NCI-H510A (cell line): ENCODE data around the gene ANKRD13A.
"Not testable (repeated sequence)": the region's sequence is repeated elsewhere in the genome, so short reads cannot be mapped to it uniquely, and the experiment has no call there.

ENCODE experiments used
- DNase-seq: peaks from one replicate; lab custom pipeline; 2025; lab: John Stamatoyannopoulos, UW

ANKRD13A gene

GRCh38 chr12:110048242-110049027, 49.2 kb downstream of the ANKRD13A start, which contains the start of gene C12orf76:
Gene C12orf76 (minus strand): TSS chr12:110048522. CDS start chr12:110048495, 27 bp downstream.
- peak; percentile 95 for DNase-seq

- DNase-seq = not testable (repeated sequence)
Measured at GRCh38 chr12:110049034-110049433, 49.8 kb downstream of the ANKRD13A start.

GRCh38 chr12:110049666-110050065, 50.4 kb downstream of the ANKRD13A start:
- DNase-seq = not testable (repeated sequence)

- DNase-seq = no peak
Measured at GRCh38 chr12:110050927-110051326, 51.7 kb downstream of the ANKRD13A start.

- not testable (repeated sequence) for DNase-seq
Measured at GRCh38 chr12:110055375-110056352, 56.4 kb downstream of the ANKRD13A start.

- DNase-seq = not testable (repeated sequence)
Measured at GRCh38 chr12:110056643-110057042, 57.4 kb downstream of the ANKRD13A start.

GRCh38 chr12:110058875-110059615, 59.8 kb downstream of the ANKRD13A start:
- DNase-seq = no peak

- no peak for DNase-seq
Measured at GRCh38 chr12:110059651-110060000, 60.4 kb downstream of the ANKRD13A start.

- no peak for DNase-seq
Measured at GRCh38 chr12:110062241-110062640, 63.0 kb downstream of the ANKRD13A start.

GRCh38 chr12:110065540-110065939, 66.3 kb downstream of the ANKRD13A start:
- no peak for DNase-seq

GRCh38 chr12:110067531-110067930, 68.3 kb downstream of the ANKRD13A start:
- DNase-seq = no peak

- not testable (repeated sequence) for DNase-seq
Measured at GRCh38 chr12:110068115-110068514, 68.9 kb downstream of the ANKRD13A start.

- no peak for DNase-seq
Measured at GRCh38 chr12:110068654-110069053, 69.4 kb downstream of the ANKRD13A start.

GRCh38 chr12:110071504-110071903, 72.3 kb downstream of the ANKRD13A start:
- no peak for DNase-seq

GRCh38 chr12:110071967-110072366, 72.7 kb downstream of the ANKRD13A start:
- DNase-seq = no peak

GRCh38 chr12:110072636-110073035, 73.4 kb downstream of the ANKRD13A start:
- DNase-seq = not testable (repeated sequence)

GRCh38 chr12:110073049-110073831, 74.0 kb downstream of the ANKRD13A start:
- DNase-seq = no peak

- no peak for DNase-seq
Measured at GRCh38 chr12:110074089-110074488, 74.9 kb downstream of the ANKRD13A start.

- no peak for DNase-seq
Measured at GRCh38 chr12:110075880-110076279, 76.7 kb downstream of the ANKRD13A start.

GRCh38 chr12:110077800-110078199, 78.6 kb downstream of the ANKRD13A start:
- no peak for DNase-seq
